Measurements from ENCODE around the gene CYTH1. TPM values are rescaled to one million over a fixed set of nuclear protein-coding genes. Genes with fewer than 3 reads are reported as not detected.

Gene CYTH1
- total RNA-seq, 1 experiment from 2014 or later: 29.6 TPM

DNA sequence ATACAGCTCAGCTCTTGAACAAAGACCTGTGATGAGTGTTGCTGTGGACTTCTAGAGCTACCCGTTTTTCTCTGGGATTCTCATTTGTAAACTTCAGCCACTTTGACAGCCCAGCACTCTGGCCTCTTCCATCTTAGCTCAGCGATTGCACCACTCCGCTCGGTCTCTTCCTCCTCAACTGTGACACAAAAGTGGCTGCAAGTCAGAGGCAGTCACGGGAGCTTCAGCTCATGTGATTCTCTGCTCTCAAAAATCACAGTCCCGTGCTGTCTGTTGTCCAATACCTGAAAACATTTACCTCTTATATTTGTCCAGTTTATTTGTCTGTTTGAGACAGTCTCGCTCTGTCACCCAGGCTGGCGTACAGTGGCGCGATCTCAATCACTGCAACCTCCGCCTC is 129.2 kb downstream of the CYTH1 start:
- Histone ChIP-seq H3K36me3 (ENCODE audit: control insufficient read depth, insufficient read depth, low read length) (no peaks in the 10 kb centered on the region), H3K4me3 (ENCODE audit: low read depth, low read length) (no peak overlapping the region), H3K4me1 (peaks cover 5% of the 10 kb centered on the region; the same call in 1 of the 2 replicates), H3K9me3 (peaks cover 8% of the 10 kb centered on the region), H3K27me3 (replicated peaks; ENCODE audit: control insufficient read depth, insufficient read depth, low read length) (no peaks in the 10 kb centered on the region)
- CTCF ChIA-PET: no interaction called here
- intact Hi-C loops (cut with micrococcal nuclease; ENCODE audit: unreplicated experiment): no loop called here
- no peaks in the 10 kb centered on the region for H3K36me3 Mint-ChIP-seq (ENCODE audit: insufficient read depth, unreplicated experiment)
- no peak overlapping the region for H3K4me3 Mint-ChIP-seq (ENCODE audit: unreplicated experiment)
- H3K27me3 Mint-ChIP-seq (ENCODE audit: insufficient read depth, unreplicated experiment): no peaks in the 10 kb centered on the region
- H3K4me1 Mint-ChIP-seq (ENCODE audit: low read depth, unreplicated experiment): no peaks in the 10 kb centered on the region
- DNase-seq: no peak
- H3K27ac Mint-ChIP-seq (ENCODE audit: unreplicated experiment): no peak overlapping the region
- TF ChIP-seq, protein P1, sequence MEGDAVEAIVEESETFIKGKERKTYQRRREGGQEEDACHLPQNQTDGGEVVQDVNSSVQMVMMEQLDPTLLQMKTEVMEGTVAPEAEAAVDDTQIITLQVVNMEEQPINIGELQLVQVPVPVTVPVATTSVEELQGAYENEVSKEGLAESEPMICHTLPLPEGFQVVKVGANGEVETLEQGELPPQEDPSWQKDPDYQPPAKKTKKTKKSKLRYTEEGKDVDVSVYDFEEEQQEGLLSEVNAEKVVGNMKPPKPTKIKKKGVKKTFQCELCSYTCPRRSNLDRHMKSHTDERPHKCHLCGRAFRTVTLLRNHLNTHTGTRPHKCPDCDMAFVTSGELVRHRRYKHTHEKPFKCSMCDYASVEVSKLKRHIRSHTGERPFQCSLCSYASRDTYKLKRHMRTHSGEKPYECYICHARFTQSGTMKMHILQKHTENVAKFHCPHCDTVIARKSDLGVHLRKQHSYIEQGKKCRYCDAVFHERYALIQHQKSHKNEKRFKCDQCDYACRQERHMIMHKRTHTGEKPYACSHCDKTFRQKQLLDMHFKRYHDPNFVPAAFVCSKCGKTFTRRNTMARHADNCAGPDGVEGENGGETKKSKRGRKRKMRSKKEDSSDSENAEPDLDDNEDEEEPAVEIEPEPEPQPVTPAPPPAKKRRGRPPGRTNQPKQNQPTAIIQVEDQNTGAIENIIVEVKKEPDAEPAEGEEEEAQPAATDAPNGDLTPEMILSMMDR (IDR thresholded peaks at IDR 0.05; ENCODE audit: insufficient read depth in 1 of 2, low read depth in 1 of 2, low read length in 1 of 2, severe bottlenecking in 1 of 2, unreplicated experiment in 1 of 2): no peak
- H3K9me3 Mint-ChIP-seq (ENCODE audit: unreplicated experiment): no peaks in the 10 kb centered on the region
- POLR2A ChIA-PET: no interaction called here
- BruUV-seq (replicated peaks): no TSS peak

DNA sequence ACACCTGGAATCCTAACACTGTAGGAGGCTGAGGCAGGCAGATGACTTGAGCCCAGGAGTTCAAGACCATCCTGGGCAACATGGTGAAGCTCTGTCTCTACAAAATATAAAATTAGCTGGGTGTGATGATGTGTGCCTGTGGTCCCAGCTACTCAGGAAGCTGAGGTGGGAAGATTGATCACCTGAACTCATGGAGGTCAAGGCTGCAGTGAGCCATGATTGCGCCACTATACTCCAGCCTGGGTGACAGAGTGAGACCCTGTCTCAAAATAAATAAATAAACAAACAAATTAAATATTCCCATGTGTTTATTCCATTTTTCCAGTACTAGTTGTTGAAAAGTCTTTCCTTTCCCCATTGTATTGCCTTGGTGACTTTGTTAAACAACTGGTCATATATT is 130.0 kb downstream of the CYTH1 start:
- H3K4me3 Mint-ChIP-seq (ENCODE audit: unreplicated experiment): no peak overlapping the region
- ChIA-PET CTCF (no interaction called here), POLR2A (no interaction called here)
- intact Hi-C loops (cut with micrococcal nuclease; ENCODE audit: unreplicated experiment): no loop called here
- Histone ChIP-seq H3K27me3 (replicated peaks; ENCODE audit: control insufficient read depth, insufficient read depth, low read length) (no peaks in the 10 kb centered on the region), H3K36me3 (ENCODE audit: control insufficient read depth, insufficient read depth, low read length) (no peaks in the 10 kb centered on the region), H3K9me3 (peaks cover 8% of the 10 kb centered on the region), H3K4me3 (ENCODE audit: low read depth, low read length) (no peak overlapping the region), H3K4me1 (peaks cover 5% of the 10 kb centered on the region; the same call in 1 of the 2 replicates)
- no peaks in the 10 kb centered on the region for H3K4me1 Mint-ChIP-seq (ENCODE audit: low read depth, unreplicated experiment)
- no peak for DNase-seq
- no TSS peak for BruUV-seq (replicated peaks)
- no peak overlapping the region for H3K27ac Mint-ChIP-seq (ENCODE audit: unreplicated experiment)
- H3K36me3 Mint-ChIP-seq (ENCODE audit: insufficient read depth, unreplicated experiment): no peaks in the 10 kb centered on the region
- H3K27me3 Mint-ChIP-seq (ENCODE audit: insufficient read depth, unreplicated experiment): no peaks in the 10 kb centered on the region
- H3K9me3 Mint-ChIP-seq (ENCODE audit: unreplicated experiment): no peaks in the 10 kb centered on the region
- TF ChIP-seq, protein P1 (IDR thresholded peaks at IDR 0.05; ENCODE audit: insufficient read depth in 1 of 2, low read depth in 1 of 2, low read length in 1 of 2, severe bottlenecking in 1 of 2, unreplicated experiment in 1 of 2): no peak

DNA sequence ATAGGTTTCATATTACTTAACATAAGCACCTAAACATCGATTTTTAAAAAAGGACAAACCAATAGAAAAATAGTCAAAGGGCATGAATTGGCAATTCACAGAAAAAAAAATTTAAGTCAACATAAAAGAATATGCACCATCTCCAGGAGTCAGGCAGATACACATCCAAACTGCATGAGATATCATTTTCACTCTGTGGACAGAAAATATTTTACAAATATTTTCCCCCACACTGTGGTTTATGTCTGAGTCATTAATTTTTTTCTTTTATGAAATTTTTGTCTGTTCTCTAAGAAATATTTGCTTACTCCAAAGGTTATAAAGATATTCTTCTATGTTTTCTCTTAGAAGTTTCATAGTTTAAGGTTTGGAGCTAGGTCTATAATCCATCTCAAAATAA is 130.5 kb downstream of the CYTH1 start:
- Histone ChIP-seq H3K9me3 (peaks cover 8% of the 10 kb centered on the region), H3K27me3 (replicated peaks; ENCODE audit: control insufficient read depth, insufficient read depth, low read length) (no peaks in the 10 kb centered on the region), H3K4me1 (peaks cover 5% of the 10 kb centered on the region; the same call in 1 of the 2 replicates), H3K4me3 (ENCODE audit: low read depth, low read length) (no peak overlapping the region), H3K36me3 (ENCODE audit: control insufficient read depth, insufficient read depth, low read length) (no peaks in the 10 kb centered on the region)
- DNase-seq: no peak
- Mint-ChIP-seq H3K4me1 (ENCODE audit: low read depth, unreplicated experiment) (no peaks in the 10 kb centered on the region), H3K9me3 (ENCODE audit: unreplicated experiment) (no peaks in the 10 kb centered on the region), H3K36me3 (ENCODE audit: insufficient read depth, unreplicated experiment) (no peaks in the 10 kb centered on the region), H3K27me3 (ENCODE audit: insufficient read depth, unreplicated experiment) (no peaks in the 10 kb centered on the region), H3K27ac (ENCODE audit: unreplicated experiment) (no peak overlapping the region), H3K4me3 (ENCODE audit: unreplicated experiment) (no peak overlapping the region)
- BruUV-seq (replicated peaks): no TSS peak
- CTCF ChIA-PET: no interaction called here
- intact Hi-C loops (cut with micrococcal nuclease; ENCODE audit: unreplicated experiment): no loop called here
- POLR2A ChIA-PET: no interaction called here
- TF ChIP-seq, protein P1 (IDR thresholded peaks at IDR 0.05; ENCODE audit: insufficient read depth in 1 of 2, low read depth in 1 of 2, low read length in 1 of 2, severe bottlenecking in 1 of 2, unreplicated experiment in 1 of 2): no peak
